22Rv1 (cell line): ENCODE measurements around the gene CDC42BPB.

Experiments used
- H3K27ac ChIP-seq: fragments of 450-650 bp; 2 replicates; pipeline ENCODE4 v1.5.1; 2017
- CTCF ChIP-seq: fragments of 450-650 bp; IDR thresholded peaks from 2 replicates; pipeline ENCODE4 v1.5.1; 2017; ENCODE audit warnings: mild to moderate bottlenecking
- ZFX ChIP-seq: fragments of 450-650 bp; IDR thresholded peaks from 2 replicates; pipeline ENCODE4 v1.6.1; 2017; ENCODE audit warnings: antibody characterized with exemption, borderline replicate concordance

Gene CDC42BPB

GRCh38 chr14:103022002-103022684 is 35.2 kb downstream of the CDC42BPB start:
- no peak overlapping the region for H3K27ac ChIP-seq
- TF ChIP-seq ZFX (no peak), CTCF (no peak)

GRCh38 chr14:103021684-103022001 is 35.7 kb downstream of the CDC42BPB start:
- no peak overlapping the region for H3K27ac ChIP-seq
- no peak for TF ChIP-seq CTCF
- no peak for TF ChIP-seq ZFX

GRCh38 chr14:103020271-103021170 is 36.8 kb downstream of the CDC42BPB start:
- no peak for TF ChIP-seq ZFX
- no peak for TF ChIP-seq CTCF
- H3K27ac ChIP-seq: no peak overlapping the region

GRCh38 chr14:103019826-103020225 is 37.5 kb downstream of the CDC42BPB start:
- no peak overlapping the region for H3K27ac ChIP-seq
- TF ChIP-seq CTCF (no peak), ZFX (no peak)

GRCh38 chr14:103019236-103019635 is 38.1 kb downstream of the CDC42BPB start:
- H3K27ac ChIP-seq: no peak overlapping the region
- no peak for TF ChIP-seq CTCF
- TF ChIP-seq ZFX: no peak

- TF ChIP-seq CTCF (no peak), ZFX (no peak)
Measured at GRCh38 chr14:103016594-103016993, 40.8 kb downstream of the CDC42BPB start.

GRCh38 chr14:103016071-103016470 is 41.3 kb downstream of the CDC42BPB start:
- no peak overlapping the region for H3K27ac ChIP-seq
- TF ChIP-seq CTCF: no peak
- TF ChIP-seq ZFX: no peak

More at GRCh38 chr14:103016594-103016993, 40.8 kb downstream of the CDC42BPB start:
- H3K27ac ChIP-seq: no peak overlapping the region
